Spleen (tissue), 7 donors: Measurements from ENCODE around the gene ABAT.

Experiments used
- POLR2A ChIP-seq, 3 donors: fragments of 450-650 bp; IDR thresholded peaks; one replicate each; pipeline ENCODE4 v1.5.1; 2017; ENCODE audit warnings: antibody characterized with exemption in 3 of 3, mild to moderate bottlenecking in 1 of 3
- POLR2AphosphoS5 ChIP-seq, 3 donors: sonication (generic); formaldehyde crosslinking; IDR thresholded peaks; one replicate each; pipeline ENCODE4 v1.5.1; 2017; ENCODE audit warnings: antibody characterized with exemption in 3 of 3
- TF ChIP-seq, protein P1 (sequence below), 11 experiments: fragments of 200-600 bp in 7 of 11; fragments of 450-650 bp in 4 of 11; sonication (generic) in 4 of 11; IDR thresholded peaks in 8 of 11; conservative IDR thresholded peaks in 3 of 11; 1 replicate in 7 of 11; 2 replicates in 4 of 11; pipeline versions ENCODE4 v1.4.0 to v1.8.0; 2016 to 2021; ENCODE audit warnings: antibody characterized with exemption in 11 of 11, inconsistent platforms in 4 of 11, mild to moderate bottlenecking in 1 of 11
- donor health status: DM: no; HTN: no; CAD: no; lungs with moderate emphysema.
- donor health status: DM: no; HTN: no; CAD: no.
- donor health status: DM: no; HTN: no; CAD: no.

DNA sequence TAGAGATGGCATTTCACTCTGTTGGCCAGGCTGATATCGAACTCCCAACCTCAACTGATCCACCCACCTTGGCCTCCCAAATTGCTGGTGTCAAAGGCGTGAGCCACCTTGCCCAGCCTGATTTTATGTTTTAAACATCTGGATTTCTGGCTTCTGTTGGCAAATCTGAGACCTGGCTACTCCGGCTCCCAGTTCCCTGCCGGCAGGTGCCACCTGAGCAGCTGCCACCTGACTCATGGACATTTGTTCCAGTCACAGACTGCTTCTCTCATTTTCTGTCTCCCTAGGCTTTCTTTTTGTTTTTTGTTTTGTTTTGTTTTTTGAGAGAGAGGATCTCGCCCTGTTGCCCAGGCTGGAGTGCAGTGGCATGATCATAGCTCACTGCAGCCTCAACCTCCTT is 132.8 kb downstream of the ABAT start:
- TF ChIP-seq POLR2A (IDR thresholded peaks at IDR 0.05): no peak
- TF ChIP-seq, protein P1, sequence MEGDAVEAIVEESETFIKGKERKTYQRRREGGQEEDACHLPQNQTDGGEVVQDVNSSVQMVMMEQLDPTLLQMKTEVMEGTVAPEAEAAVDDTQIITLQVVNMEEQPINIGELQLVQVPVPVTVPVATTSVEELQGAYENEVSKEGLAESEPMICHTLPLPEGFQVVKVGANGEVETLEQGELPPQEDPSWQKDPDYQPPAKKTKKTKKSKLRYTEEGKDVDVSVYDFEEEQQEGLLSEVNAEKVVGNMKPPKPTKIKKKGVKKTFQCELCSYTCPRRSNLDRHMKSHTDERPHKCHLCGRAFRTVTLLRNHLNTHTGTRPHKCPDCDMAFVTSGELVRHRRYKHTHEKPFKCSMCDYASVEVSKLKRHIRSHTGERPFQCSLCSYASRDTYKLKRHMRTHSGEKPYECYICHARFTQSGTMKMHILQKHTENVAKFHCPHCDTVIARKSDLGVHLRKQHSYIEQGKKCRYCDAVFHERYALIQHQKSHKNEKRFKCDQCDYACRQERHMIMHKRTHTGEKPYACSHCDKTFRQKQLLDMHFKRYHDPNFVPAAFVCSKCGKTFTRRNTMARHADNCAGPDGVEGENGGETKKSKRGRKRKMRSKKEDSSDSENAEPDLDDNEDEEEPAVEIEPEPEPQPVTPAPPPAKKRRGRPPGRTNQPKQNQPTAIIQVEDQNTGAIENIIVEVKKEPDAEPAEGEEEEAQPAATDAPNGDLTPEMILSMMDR (IDR thresholded peaks at IDR 0.05 in 8 of 11, conservative IDR thresholded peaks at IDR 0.05 in 3 of 11): no peak
- no peak for TF ChIP-seq POLR2AphosphoS5 (IDR thresholded peaks at IDR 0.05)
